GM18951 (cell line): Measurements from ENCODE around the gene EXO5.

Experiments
- POLR2A ChIP-seq: IDR thresholded peaks from 4 replicates; pipeline ENCODE4 v1.6.1; 2011; ENCODE audit warnings: mild to moderate bottlenecking; ENCODE audit not compliant: insufficient read length, insufficient read depth; ENCODE audit errors: extremely low read depth
- in situ Hi-C: fragments of 300-500 bp; cut with MboI; formaldehyde crosslinking; loops from one replicate; pipeline ENCODE4 v1.12.0; 2022; ENCODE audit warnings: low sequenced_read_pairs, mixed read lengths, inconsistent platforms; ENCODE audit not compliant: unreplicated experiment

Gene EXO5, protein sequence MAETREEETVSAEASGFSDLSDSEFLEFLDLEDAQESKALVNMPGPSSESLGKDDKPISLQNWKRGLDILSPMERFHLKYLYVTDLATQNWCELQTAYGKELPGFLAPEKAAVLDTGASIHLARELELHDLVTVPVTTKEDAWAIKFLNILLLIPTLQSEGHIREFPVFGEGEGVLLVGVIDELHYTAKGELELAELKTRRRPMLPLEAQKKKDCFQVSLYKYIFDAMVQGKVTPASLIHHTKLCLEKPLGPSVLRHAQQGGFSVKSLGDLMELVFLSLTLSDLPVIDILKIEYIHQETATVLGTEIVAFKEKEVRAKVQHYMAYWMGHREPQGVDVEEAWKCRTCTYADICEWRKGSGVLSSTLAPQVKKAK

DNA sequence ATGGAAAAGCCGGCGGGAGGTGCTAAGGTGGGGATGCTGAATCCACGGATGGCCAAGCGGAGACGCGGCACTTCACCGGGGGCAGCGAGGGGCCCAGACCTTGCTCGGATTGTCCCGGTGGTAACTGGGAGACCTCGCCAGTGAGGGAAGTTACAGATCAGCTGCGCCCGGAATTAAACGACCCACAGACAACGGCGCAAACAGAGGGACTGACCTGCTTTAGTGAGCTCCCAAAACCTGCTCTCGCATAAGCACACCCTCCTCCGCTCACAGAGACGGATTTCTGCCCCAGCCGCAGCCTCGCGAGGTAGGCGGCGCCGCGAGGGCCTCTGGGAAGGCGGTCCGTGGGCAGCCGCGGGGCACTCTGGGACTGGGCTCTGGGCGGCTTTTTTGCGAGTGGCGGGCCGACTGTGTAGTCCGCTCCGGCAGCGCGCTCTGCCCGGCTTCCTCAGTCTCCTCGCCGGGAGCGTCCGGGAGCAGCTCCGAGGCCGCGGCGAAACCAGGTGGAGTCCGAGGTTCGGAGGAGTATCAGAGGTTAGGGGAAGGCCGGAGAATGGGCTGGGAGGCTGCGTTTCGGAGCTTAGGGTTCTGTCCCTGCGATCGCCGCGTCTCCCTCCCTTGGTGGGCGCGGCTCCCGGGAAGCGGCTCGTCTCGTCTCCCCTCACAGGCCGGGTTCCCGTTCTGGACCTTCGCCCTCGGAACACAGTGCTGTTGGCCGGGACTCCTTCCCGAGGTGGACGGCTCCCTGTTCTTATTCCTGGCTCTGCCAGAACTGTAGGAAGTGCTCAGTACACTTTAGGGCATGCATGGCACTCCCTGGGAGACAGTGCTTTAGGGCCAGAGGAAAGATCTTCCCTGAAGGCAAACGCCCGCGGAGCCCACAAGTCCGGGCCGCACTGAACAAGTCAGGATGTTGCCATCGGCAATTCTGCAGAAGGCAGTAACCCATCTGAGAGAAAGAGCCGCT is at the start of gene EXO5:
Gene EXO5, plus strand, starts transcription at position 393 of the 967 bp plus-strand sequence. CDS start 5,778 bp downstream, outside the sequence.
- in situ Hi-C loops: loop anchor here (10.0 kb wide), 1 partner anchor 54 kb away; the partner anchor contains the start of gene ZFP69B
- peak; percentile 82 for TF ChIP-seq POLR2A

DNA sequence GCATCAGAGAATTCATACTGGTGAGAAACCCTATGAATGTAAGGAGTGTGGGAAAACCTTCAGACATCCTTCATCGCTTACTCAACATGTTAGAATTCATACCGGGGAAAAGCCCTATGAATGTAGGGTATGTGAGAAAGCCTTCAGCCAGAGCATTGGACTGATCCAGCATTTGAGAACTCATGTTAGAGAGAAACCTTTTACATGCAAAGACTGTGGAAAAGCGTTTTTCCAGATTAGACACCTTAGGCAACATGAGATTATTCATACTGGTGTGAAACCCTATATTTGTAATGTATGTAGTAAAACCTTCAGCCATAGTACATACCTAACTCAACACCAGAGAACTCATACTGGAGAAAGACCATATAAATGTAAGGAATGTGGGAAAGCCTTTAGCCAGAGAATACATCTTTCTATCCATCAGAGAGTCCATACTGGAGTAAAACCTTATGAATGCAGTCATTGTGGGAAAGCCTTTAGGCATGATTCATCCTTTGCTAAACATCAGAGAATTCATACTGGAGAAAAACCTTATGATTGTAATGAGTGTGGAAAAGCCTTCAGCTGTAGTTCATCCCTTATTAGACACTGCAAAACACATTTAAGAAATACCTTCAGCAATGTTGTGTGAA is 45.5 kb upstream of the EXO5 start:
- no peak for TF ChIP-seq POLR2A
- in situ Hi-C loops: no loop called here

DNA sequence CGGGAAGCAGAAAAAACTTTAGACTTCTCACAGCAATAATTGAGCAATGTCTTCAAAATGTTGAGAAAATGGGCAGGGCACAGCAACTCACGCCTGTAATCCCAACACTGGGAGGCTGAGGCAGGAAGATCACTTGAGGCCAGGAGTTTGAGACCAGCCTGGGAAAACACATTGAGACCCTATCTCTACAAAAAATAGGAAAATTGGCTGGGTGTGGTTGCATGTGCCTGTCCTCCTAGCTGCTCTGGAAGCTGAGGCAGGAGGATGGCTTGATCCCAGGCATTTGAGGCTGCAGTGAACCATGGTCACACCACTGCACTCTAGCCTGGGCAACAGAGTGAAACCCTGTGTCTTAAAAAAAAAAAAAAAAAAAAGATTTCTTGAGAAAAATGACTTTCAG is 39.2 kb upstream of the EXO5 start:
- in situ Hi-C loops: no loop called here
- TF ChIP-seq POLR2A: no peak

DNA sequence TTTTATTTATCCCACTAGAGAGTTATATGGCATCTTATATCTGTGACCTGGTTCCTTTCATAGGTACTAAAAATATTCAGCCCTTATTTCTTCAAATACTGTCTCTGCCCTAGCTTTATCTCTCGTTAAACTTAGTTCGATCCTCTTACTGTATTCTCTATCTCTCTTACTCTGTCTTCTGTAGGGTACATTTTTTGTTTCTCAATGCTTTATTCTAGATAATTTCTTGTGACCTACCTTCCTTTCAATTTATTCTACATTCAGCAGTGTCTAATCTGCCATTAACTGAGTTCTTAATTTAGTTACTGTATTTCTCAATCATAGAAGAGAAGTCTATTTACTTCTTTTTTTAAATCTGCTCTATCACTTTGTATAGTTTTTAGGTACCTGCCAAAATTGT is 33.3 kb upstream of the EXO5 start:
- no peak for TF ChIP-seq POLR2A
- in situ Hi-C loops: no loop called here

DNA sequence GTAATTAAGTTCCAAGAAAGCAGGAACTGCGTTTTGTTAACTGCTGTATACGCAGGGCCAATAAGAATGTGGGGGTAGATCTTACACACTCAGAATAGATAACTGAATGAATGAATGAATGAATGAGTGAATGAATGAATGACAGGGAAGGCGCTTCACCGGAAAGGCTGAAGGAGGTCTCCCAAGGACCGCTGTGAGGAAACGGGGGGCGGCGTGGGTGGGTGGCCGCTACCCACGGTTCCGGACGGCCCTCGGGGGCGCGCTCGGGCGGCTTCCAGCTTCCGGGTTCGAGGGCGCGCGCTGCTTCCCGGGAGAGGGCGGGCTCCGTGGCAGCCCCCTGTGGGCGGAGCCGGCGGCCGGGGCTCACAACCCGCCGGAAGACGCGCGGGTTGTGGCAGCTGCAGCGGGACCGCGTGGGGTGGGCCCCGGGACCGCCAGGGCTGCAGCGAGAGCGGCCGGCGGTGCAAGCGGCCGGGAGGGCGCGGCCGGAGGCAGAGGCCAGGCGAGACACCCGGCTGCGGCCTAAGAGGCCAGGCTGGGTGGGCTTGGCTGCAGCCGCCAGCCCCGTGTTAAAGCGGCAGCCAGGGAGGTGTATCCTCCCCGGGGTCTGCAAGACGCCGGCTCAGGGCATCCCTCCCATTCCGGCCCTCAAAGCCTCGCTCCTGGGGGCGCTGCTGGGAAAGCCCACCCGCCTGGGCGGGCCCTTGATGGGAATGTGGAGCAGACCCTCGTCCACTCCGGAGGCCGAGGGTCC is 31.5 kb upstream of the EXO5 start, which contains the start of gene ZFP69:
Gene ZFP69, plus strand, starts transcription at position 367 of the 754 bp plus-strand sequence. CDS start 2,072 bp downstream, outside the sequence.
- TF ChIP-seq POLR2A: peak; percentile 77
- in situ Hi-C loops: no loop called here

DNA sequence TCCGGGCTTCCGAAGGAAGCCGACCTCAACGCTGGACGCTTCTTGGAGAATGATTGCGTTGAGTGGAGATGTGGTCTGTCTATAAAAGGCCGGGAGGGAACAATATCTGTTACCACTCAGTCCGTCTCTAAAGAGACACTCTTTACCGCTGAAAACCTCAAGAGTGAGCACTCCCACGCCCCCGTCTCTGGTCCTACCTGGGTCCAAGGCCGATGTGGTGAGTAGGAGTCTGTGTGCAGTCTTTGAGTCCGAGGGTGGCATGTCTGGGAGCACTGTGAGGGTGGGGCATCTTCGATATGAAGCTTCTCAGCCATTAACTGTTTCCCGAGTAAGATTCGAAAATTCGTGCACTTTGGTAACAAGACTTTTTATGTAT is 30.9 kb upstream of the EXO5 start:
- in situ Hi-C loops: no loop called here
- no peak for TF ChIP-seq POLR2A

DNA sequence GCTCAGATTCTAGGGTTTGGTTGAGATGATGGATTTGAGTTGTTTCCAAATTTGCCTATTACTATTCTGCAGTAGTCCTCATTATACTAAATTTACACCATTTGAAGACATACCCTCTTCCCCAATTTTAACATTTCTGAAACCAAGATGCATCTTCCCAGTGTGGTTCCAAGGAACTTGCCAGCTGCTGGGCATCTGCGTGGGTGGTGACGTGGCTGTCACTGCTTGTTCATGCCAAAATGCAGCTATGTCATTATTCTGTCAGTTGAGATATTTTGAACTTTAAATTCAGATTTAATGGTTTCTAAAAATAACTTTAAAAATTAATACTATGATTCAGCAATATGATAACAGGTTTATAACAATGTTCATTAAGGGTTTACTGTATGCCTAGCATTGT is 30.3 kb upstream of the EXO5 start:
- no peak for TF ChIP-seq POLR2A
- in situ Hi-C loops: no loop called here

DNA sequence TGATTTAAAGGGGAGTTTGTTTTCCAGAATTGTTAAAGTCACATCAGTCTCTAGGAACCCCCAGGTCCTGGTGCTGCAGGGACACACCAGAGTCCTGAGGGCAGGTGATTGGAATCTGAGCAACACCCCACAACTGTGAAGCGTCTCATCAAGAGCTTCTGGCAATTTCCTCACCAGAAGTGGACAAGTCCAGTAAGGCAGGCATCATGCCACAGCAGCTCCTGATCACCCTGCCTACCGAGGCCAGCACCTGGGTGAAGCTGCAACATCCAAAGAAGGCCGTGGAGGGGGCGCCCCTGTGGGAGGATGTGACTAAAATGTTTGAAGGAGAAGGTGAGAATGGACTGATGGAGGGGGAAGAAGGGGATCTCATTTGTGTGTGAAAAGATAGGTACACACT is 29.4 kb upstream of the EXO5 start:
- in situ Hi-C loops: no loop called here
- TF ChIP-seq POLR2A: no peak

DNA sequence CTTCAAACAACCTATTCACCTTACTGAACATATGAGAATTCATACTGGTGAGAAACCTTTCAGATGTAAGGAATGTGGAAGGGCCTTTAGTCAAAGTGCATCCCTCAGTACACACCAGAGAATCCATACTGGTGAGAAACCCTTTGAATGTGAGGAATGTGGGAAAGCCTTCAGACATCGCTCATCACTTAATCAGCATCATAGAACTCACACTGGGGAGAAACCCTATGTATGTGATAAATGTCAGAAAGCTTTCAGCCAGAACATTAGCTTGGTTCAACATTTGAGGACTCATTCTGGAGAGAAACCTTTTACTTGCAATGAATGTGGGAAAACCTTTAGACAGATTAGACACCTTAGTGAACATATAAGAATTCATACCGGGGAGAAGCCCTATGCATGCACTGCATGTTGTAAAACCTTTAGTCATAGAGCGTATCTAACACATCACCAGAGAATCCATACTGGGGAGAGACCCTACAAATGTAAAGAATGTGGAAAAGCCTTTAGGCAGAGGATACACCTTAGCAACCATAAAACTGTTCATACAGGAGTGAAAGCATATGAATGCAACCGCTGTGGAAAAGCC is 13.2 kb upstream of the EXO5 start:
- in situ Hi-C loops: no loop called here
- no peak for TF ChIP-seq POLR2A

DNA sequence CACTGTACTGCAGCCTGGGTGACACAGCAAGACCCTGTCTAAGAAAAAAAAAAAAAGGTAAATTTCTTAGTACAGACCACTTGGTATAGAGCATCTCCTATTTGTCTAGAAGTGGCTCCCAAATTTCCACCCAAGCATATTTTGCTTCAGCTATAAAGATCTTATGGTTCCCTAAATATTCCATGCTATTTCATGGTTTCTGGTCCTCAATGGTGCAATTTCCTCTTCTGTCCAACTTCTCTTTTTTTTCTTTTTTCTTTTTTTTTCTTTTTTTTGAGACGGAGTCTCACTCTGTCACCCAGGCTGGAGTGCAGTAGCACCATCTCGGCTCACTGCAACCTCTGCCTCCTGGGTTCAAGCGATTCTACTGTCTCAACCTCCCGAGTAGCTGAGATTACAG is 5.9 kb upstream of the EXO5 start:
- in situ Hi-C loops: loop anchor here (10.0 kb wide), 1 partner anchor 48 kb away; the partner anchor contains the start of gene ZFP69B

DNA sequence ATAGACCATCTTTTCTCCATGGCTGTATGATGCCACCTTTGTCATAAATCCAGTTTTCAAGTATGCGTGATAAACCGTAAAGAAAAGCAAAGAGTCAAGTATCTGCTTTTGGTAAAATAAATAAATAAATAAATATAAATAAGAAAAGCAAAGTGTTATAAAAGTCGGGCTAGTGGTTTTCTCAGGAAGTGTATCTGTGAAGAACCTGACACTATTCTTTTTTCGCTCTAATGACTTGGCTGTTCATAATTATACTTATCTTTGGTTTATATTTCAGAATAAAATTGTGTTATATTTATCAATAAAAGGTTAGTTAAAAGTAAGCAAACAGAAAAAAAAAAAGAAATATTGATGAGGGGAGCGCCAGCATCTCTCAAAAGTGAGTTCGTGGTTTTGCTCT is 594 bp upstream of the EXO5 start:
- in situ Hi-C loops: loop anchor here (10.0 kb wide), 1 partner anchor 53 kb away; the partner anchor contains the start of gene ZFP69B
- TF ChIP-seq POLR2A: no peak

DNA sequence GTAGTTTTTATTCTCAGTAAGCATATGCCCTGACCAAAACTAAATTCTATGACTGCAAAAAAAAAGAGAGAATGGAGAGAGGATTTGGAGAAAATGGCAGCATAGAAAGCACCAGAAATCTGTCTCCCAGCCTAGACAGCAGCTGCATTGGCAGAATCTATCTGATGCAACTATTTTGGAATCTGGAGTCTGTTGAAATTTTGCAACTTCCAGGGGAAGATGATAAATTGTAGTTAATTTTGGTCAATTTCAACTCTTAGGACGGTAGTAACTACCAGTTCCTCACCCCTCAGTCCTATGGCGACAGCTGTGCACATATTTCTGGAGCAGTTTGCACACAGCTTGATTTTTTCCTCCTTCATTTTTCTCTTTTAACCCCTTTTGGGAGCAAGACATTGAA is 10.9 kb downstream of the EXO5 start:
- no peak for TF ChIP-seq POLR2A
- in situ Hi-C loops: no loop called here
